NCI-H2081 (cell line): ENCODE measurements around the gene PDP2.
"Not testable (repeated sequence)": the region's sequence is repeated elsewhere in the genome, so short reads cannot be mapped to it uniquely, and the experiment has no call there.

ENCODE experiments used
- DNase-seq, 2 experiments: peaks; one replicate each; lab custom pipeline; 2025; lab: John Stamatoyannopoulos, UW

PDP2 gene

GRCh38 chr16:66886321-66886720, 6.0 kb downstream of the PDP2 start:
- no peak for DNase-seq

GRCh38 chr16:66886914-66887313, 6.6 kb downstream of the PDP2 start:
- DNase-seq = no peak

- no peak for DNase-seq
Measured at GRCh38 chr16:66888647-66889615, 8.6 kb downstream of the PDP2 start.

- no peak for DNase-seq
Measured at GRCh38 chr16:66889622-66890021, 9.3 kb downstream of the PDP2 start.

DNA sequence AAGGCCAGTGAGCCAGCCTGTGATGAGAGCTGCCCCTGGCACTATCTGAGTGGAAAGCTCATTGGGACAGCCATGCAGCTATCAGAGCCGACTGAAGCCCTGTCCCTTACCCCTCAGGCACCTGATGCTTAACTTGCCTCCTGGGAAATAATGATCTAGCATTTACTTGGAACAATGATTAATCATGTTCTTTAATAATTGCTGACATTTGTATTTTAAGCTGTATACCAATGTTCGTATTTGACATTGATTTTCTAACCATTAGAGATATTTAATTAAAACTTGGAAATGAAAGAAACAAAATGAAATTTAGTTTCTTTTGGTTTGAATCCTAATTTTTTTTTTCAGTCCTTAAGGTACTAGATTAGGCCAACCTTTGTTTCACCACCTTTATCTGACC, 10.5 kb downstream of the PDP2 start:
- DNase-seq = no peak

DNA sequence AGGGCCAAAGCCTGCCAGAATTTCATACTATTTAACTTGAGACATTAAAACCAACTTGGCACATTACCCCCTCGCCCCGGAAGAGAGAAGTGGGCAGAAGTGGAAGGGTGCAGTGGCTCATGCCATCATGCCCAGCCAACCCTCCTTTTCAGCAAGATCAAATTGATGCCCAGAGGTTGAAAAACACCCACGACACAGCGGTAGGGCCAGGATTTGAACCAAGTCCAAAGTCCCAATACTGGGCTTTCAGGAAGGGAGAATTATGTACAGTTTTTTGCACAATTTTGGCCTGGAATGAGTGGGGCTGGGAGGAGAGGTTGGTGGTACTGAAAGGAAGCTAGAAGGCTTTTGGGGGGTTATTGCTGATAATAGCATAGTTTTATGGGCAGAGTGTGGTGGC, 11.0 kb downstream of the PDP2 start:
- DNase-seq = no peak

DNA sequence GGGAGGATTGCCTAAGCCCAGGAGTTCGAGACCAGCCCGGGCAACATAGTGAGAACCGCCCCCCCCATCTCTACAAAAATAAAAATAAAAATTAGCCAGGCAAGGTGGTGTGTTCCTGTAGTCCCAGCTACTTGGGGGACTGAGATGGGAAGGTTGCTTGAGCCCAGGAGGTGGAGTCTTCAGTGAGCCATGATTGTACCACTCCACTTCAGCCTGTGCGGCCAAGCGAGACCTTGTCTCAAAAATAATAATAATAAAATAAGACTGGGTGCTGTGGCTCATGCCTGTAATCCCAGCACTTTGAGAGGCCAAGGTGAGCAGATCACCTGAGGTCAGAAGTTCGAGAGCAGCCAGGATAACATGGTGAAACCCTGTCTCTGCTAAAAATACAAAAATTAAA, 11.5 kb downstream of the PDP2 start:
- DNase-seq = no peak

- no peak for DNase-seq
Measured at GRCh38 chr16:66894055-66894454, 13.7 kb downstream of the PDP2 start.

DNA sequence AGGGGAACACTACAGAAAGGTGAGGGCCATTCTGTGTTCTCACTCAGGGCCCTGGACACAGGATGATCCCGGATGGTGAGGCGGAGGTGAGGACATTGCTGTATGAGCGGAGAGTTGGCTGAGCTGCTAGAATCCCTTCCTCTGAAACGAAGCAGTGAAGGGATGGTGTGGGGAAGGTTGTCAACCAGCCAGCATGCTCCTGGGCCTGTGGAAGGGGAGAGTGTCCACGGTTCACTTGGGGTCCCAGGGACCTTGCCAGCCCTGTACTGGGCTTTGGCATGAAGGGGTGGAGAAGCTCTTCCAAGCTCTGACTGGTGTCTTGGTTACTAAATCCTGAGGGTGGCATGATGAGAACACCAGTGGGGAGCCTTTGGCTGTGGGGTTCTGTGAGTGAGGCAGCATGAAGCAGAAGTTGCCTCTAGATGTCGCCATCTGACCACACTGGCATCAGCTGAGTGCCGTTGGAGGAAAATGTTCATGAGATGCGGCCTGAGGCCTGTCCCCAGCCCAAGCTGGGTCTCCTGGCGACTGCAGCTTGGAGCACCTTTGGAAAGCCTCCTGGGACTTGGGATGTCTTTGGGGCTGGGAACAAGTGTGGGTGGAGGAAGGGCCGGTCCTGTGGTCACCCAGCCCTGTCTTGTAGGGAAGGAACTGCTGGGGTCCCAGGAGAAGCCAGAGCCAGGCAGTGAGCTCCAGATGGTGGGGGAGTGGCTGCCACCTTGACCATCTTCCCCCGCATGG, 14.8 kb downstream of the PDP2 start:
- peak; percentile 43 to 55 for DNase-seq

- DNase-seq = no peak
Measured at GRCh38 chr16:66895689-66895979, 15.3 kb downstream of the PDP2 start.

GRCh38 chr16:66895999-66896398, 15.7 kb downstream of the PDP2 start:
- no peak for DNase-seq

DNA sequence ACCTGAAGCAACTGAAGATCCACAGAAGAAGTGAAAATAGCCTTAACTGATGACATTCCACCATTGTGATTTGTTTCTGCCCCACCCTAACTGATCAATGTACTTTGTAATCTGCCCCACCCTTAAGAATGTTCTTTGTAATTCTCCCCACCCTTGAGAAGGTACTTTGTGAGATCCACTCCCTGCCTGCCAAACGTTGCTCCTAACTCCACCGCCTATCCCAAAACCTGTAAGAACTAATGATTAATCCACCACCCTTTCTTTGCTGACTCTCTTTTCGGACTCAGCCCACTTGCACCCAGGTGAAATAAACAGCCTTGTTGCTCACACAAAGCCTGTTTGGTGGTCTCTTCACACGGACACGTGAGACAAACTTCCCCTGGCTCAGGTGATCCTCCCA, 16.4 kb downstream of the PDP2 start:
- DNase-seq = not testable (repeated sequence)

GRCh38 chr16:66898207-66898606, 17.9 kb downstream of the PDP2 start:
- no peak for DNase-seq

DNA sequence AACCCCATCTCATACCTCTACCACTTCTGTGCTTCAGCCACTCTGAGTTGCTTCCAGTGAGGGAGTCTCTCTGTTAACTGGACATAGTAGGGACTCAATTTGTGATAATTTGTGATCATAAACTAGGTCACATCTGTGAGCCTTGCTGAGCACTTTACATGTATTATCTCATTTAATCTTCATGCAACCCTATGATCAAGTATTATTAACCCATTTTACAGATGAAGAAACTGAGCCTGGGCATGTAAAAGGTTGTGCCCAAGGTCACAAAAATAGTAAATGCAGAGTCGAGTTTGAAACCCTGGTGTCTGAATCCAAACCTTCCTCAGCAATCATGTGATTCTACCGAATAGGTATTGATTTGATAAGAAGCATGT, 18.6 kb downstream of the PDP2 start:
- no peak for DNase-seq

- no peak for DNase-seq
Measured at GRCh38 chr16:66899310-66899944, 19.1 kb downstream of the PDP2 start.

DNA sequence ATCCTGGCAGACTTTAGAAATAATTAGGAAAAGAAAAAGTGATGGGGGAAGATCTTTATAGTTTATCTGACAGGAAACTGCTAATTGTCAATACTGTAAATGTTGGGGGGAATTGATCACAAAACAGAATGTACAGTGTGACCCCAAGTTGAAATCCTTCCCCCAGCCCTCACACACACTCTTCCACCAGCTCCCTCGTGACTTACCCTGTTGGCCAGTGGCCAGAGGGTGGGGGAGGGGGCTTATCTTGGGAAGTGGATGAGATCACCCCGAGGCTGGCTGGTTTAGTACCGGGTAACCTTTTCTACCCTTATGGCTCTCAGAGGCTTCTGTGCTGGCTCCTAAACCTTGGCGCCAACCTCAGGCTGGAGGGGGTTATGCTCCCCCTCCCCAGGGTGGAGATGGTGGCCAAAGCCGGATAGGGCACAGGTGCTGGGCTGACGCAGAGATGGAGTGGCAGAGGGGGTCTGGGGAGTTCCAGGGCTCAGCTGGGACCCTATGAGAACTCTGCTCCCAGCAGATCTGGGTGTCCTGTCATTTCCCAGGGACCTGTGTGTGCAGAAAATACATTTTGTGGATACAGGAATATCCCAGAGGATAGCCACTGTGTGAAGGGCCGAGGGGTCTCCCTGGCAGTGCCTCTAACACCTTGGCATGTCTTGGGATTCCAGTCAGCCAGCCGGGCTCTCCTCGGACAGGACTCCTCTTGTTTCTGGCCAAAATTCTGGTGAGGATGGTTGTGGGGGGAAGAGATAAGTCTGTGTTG, 19.8 kb downstream of the PDP2 start:
- no peak for DNase-seq

- DNase-seq = no peak
Measured at GRCh38 chr16:66900721-66901441, 20.6 kb downstream of the PDP2 start.

DNA sequence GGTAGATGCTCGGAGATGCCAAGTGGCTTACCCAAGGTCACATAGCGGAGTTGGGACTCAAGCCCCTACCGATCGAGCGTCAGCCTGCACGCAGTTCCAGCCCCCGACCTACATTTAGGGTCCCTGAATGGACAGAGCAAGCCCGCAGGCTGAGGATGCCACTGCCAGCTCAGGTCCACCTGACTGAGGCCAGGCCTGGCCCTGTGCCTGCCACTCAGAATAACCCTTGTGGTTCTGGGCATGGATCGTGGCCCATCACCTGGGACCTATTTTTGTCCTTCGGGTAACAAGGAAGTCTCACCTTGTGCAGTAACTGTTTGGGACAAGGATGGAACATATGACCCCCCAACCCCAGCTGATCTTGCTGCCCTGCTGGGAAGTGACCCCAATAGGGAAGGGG, 21.3 kb downstream of the PDP2 start:
- DNase-seq = no peak

GRCh38 chr16:66902648-66903543, 22.6 kb downstream of the PDP2 start:
- no peak for DNase-seq
